Fibroblast of peridontal ligament (primary cell): Measurements from ENCODE around the gene RLN1.
A peak's percentile ranks its signal among the peaks of the same experiment; 100 is the strongest.
"Not testable (repeated sequence)": the region's sequence is repeated elsewhere in the genome, so short reads cannot be mapped to it uniquely, and the experiment has no call there.

ENCODE experiments used
- DNase-seq: peaks from one replicate; pipeline ENCODE4 v3.0.0-alpha.2; 2010; ENCODE audit errors: extremely low read depth

The RLN1 gene

GRCh38 chr9:5321601-5322000 is 18.1 kb downstream of the RLN1 start:
- not testable (repeated sequence) for DNase-seq

- peak; percentile 17 for DNase-seq
Measured at GRCh38 chr9:5321058-5321457, 18.6 kb downstream of the RLN1 start.

GRCh38 chr9:5316406-5316805 is 23.3 kb downstream of the RLN1 start:
- DNase-seq, result not testable (repeated sequence)

- no peak for DNase-seq
Measured at GRCh38 chr9:5315187-5315923, 24.3 kb downstream of the RLN1 start.

- DNase-seq, result no peak
Measured at GRCh38 chr9:5310851-5311250, 28.8 kb downstream of the RLN1 start.

- DNase-seq, result peak; percentile 18
Measured at GRCh38 chr9:5305741-5306140, 33.9 kb downstream of the RLN1 start.

GRCh38 chr9:5303840-5304795 is 35.6 kb downstream of the RLN1 start, which contains the start of gene RLN2:
Gene RLN2 (minus strand): TSS chr9:5304716. CDS start chr9:5304580, 136 bp downstream.
- DNase-seq, result not testable (repeated sequence)

GRCh38 chr9:5301544-5301943 is 38.1 kb downstream of the RLN1 start:
- DNase-seq, result no peak

- DNase-seq, result no peak
Measured at GRCh38 chr9:5292141-5292540, 47.5 kb downstream of the RLN1 start.

GRCh38 chr9:5288591-5288990 is 51.1 kb downstream of the RLN1 start:
- no peak for DNase-seq

- no peak for DNase-seq
Measured at GRCh38 chr9:5286262-5286661, 53.4 kb downstream of the RLN1 start.
